HG03442 (cell line): ENCODE results near the gene TULP4.

ENCODE experiments used
- ATAC-seq: cut with Tn5 transposase; IDR thresholded peaks from one replicate; pipeline ENCODE4 v1.9.1; 2021; ENCODE audit warnings: mild to moderate bottlenecking, moderate library complexity; ENCODE audit not compliant: unreplicated experiment

TULP4 gene

DNA sequence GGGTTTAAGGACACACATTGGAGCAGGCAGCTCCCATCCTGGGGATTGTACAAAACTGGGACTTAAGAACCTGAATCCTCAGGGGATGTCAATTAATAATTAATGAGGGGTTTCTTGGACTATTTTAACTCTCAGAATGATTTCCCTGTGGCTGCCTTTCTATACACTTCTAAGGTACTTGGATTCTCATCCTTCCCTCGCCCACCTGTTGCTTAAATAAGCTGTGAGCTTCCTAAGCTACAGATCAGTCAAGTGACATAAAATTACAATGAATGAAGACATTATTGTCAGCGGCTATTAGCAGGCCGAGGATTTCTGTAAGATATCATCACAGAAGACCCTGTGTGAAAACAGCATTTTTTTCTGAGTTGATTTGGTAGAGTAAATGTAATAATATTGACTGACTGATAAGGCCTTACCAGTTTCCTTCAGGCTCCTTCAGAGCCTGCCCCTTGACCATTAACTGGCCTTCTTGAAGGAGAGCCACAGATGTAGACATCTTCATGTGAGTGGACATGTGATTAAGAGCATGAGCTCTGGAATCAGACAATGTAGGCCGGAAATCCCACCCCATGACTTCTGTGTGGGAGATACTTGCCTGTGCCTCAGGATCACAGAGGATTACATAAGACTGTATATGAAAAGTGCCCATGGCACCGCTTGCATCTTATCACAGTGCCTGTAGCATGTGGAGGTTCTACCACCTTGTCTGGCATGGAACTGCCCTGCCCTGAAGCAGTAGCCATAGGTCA is 101.7 kb downstream of the TULP4 start:
- ATAC-seq, result no peak

DNA sequence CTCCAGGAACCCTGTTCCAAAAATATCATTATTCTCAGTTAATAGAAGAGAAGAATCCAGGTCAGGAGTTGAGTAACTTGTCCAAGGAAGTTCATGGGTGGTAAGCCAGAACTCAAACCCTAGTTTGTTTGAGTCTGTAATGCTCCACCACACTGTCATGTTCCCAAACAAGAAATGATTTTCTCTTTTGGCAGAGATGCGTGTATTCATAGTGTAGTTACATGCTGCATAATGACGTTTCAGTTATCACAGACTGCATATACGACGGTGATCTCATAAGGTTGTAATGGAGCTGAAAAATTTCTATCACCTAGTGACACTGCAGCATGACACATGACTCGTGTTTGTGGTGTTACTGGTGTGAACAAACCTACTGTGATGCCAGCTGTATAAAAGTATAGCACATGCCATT is 102.6 kb downstream of the TULP4 start:
- no peak for ATAC-seq

DNA sequence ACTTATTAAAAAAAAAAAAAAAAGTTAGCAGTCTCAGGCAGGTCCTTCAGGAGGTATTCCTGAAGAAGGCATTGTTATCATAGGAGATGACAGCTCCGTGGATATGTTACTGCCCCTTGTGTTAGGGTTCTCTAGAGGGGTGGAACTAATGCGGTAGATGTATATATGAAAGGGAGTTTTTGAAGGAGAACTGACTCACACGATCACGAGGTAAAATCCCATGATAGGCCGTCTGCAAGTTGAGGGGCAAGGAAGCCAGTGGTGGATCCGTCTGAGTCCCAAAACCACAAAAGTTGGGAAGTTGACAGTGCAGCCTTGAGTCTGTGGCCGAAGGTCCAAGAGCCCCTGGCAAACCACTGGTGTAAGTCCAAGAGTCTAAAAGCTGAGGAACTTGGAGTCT is 103.4 kb downstream of the TULP4 start:
- ATAC-seq, result no peak

DNA sequence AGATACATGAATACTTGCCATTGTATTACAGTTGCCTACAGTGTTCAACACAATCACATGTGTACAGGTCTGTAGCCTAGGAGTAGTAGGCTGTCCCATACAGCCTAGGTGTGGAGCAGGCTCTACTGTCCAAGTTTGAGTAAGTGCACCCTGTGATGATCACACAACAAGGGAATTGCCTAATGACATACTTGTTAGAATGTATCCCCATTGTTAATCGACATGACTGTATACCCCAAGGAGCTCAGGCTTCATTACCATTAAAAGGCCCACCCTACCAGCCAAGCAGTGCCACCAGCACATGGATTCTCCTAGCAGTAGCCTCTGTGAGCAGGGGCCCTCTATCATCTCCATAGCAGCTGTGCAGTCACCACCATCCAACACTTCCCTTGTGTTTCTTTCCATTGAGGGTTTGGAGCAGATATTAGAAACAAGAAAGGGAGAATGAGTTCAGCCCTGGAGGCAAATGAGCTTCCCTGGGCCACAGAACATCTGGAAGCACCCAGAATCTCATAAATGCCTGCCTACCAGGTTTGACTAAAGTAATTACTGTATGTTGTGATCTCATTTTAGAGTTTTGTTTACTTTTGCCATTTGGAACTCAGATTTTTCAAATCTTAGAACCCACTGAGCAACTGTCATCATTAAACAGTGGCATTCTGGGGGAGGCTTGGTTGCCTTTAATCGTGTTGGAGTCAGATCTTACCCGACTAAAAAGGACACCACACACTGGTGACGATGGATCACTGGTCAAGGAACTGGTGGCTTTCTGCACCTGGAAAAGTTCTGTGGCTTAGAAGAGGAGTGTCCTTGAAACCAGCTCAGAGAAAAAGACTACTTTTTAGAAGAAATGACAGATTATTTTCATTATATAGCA is 104.9 kb downstream of the TULP4 start:
- no peak for ATAC-seq

DNA sequence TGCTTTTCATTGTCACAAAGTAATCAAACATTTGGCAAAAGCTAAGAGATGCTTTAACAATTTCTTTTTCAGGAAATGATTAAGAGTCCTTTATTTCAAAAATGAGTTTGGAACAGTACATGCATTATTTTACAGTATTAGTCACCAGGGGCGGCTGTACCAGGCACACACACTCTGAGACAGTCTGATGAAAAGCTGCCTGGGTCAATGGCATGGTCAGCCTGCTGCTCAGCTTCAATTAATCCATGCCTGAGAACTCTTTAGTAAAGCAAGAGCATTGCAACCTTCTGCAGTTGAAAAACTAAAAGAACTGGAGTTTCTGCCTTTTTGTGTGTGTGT is 105.5 kb downstream of the TULP4 start:
- ATAC-seq, result no peak

DNA sequence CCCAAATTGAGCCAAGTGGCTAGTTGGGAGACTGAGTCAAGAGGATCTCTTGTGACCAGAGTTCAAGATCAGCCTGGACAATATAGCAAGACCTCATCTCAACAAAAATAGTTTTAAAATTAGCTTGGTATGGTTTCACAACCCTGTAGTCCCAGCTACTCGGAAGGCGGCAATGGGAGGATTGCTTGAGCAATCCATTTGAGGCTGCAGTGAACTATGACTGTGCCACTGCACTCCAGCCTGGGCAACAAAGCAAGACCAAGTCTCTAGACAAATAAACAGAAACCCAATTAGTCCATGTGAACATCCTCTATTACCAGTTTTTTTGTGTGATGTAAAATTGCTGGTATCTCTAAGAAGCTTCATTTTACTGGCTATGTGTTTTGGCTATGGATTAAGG is 106.2 kb downstream of the TULP4 start:
- no peak for ATAC-seq

DNA sequence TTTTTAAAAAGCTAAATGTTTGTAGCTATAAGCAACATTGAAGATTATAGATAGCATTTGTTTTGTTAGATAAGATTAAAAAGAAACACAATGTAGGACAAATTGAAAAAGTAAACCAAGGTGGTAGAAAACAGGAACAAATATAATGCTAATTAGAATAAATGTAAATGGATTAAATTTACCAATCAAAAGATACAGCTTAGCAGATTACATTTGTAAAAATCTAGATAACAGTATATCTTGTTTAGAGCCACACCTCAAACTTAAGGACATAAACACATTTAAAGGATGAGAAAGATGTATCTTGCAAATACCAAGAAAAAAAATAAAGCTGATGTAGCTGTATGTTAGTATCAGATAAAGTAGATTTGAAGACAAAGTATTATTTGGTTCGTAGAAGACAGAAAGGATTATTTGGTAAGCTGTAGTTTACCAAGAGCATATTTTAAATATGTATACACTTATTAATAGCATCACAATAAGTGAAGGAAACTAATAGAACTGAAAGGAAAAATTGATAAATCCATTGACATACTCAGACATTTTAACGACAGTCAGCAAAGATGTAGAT is 107.2 kb downstream of the TULP4 start:
- ATAC-seq, result no peak

DNA sequence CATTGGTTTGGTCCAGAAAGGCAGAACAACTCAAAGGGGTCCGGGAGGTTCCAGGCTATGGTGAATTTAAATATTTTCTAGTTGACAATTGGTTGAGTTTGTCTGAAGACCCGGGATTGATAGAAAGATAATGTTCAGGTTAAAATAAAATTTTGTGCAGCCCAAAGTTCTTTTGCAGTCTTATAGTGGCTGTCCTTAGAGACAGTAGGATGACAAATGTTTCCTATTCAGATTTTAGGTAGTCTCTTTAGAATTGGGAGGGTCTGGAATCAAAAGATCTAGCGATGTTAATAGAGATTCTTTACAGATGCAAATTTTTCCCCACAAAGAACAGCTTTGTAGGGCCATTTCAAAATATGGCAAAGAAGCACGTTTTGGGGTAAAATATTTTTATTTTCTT is 109.1 kb downstream of the TULP4 start:
- no peak for ATAC-seq

DNA sequence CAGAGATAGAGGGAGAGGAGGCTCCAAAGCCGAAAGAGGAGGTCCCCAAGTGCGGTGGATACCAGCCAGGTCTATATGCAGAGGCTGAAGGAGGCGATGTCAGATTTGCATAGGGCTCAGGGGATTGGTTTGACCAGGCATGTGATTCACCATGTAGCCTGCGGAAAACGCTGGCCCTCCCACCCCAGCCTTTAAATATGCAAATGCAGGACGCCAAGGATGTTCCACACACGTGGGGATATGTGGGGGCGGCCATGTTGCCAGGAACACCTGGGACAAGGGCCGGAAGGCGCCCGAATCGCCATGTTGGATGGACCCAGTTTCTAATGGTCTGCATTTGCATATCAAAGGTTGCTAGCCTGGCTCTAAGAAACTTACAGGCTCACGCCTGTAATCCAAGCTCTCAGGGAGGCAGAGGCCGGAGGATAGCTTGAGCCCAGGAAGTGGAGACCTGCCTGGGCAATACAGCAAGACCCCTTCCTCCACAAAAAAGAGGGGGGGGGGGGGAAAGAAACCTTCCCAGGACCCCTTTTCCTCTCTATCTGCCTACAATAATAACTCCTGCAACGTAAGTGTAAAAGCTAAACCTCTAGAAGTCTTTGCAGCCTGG is 110.5 kb downstream of the TULP4 start:
- ATAC-seq, result no peak

DNA sequence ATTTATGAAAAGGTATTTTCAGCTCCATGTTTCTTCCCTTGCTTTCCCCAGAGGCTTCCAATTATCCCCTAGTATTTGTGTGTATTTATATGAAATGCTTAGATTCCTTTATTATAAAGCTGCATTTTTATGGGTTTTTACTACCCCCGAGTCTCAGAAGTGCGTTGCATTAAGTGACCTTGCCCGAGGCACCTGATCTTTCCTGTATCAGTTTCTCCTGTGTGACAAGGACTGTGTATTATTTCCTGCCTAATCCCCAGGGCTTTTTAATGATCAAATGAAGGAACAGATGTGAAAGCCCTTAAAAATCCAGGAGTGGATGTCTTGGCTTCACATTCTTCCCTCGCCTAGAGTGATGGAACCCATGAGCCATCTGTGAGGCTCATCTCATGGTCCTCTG is 118.8 kb downstream of the TULP4 start:
- no peak for ATAC-seq

DNA sequence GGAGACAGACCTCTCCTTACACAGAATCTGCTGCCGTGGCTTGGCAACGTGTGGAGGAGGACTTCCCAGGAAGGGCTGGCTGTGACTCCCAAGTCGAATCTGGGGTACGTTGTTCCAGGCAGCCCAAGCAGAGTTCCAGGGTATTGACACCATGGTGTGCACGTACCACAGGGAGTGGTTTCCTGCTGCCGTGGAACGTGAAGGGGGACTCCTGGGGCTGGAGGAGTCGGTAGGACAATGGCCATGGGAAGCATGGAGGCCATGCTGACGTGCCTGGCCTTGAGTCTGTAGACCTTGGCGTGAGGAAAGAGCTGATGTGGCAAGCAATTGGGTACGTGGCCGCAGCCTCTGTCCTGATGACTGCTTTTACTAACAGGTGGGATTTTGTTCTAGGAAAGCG is 119.3 kb downstream of the TULP4 start:
- ATAC-seq, result no peak

DNA sequence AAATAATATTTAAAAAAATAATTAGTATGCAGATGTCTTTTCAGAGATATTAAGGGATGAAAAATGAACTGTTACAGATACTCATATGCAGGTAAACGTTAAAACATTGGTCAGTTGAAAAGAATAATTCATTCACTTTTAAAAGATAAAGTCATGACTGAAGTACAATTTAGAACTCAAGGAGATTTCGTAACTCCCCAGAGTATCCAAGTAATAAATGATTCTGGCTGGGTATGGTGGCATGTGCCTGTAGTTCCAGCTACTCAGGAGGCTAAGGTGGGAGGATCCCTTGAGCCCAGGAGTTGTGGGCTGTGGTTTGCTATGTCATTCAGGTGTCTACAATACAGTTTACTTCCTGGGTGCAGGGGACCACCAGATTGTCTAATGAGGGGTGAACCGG is 125.3 kb downstream of the TULP4 start:
- no peak for ATAC-seq

DNA sequence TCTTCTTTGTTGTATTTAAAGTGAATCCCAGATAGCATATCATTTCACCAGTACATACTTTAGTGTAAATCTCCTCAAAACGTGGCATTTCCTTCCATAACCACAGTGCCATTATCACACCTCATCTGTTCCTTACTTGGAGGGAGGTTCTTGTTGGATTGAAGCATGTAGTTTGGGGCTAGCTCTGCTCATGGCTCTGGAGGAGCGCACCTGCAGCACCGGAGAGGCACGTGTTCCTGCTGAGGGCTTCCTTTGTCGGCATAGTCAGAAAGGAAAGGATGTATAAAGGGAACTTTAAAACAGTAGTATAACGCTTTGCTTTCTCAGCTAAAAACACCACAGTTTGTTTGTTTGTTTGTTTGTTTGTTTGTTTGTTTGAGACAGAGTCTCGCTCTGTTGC is 126.0 kb downstream of the TULP4 start:
- no peak for ATAC-seq

DNA sequence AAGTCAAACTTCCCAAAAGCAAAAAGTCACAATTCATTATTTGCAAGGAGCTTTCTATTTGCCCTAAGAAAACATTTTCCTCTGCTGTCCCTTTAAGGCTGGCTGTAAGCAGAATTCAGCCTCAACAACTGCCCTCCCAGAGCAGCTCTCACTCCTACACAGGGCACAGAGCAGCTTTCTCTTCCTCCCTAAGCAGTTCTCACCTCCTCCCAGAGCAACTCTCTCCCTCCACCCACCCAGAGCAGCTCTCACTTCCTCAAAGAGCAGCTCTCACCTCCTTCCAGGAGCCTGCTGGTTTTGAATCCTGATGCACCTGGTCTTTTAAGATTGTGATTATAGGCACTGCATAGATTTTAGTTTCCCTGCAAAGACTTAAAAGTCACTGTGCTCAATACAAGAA is 127.0 kb downstream of the TULP4 start:
- ATAC-seq, result peak; percentile 99

DNA sequence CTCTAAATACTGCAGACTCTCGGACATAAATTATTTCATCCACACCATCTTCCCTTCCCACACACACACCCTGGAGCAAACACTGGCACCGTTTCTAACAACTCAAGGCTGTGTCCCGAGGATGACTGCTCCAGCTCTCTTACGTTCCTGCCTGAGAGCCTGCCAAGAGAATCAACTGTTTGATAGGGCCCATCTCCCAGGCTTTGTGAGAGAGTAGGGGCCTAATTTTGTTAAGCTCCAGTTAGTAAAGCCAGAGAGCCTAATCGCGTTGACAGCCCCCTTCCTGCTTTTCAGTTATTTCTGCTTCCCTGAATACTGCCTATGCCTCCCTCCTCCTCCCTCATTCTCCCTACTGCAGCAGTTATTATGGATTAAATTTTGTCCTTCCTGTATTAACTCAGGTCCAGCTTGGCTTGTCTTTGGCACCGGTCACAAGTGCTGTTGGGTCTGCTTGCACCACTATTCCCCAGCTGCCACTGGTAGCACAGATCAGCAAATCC is 129.5 kb downstream of the TULP4 start:
- ATAC-seq, result no peak

DNA sequence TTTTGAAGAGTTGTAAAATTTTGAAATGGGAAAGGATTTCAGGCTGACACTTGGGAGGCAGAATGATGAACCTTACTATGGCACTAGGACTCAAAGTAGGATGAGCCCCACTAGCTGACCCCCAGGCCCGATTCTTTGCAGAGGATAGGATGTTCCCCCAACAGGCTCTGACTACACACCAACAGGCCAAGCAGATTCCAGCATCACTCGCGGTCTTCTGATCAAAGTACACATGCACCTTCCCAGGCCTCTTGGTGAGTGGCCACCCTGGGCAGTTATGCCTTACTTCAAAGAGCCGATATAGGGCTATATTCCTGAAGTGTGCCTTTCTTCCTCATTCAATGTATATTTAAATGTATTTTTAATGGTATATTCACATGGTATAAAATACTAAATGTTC is 130.0 kb downstream of the TULP4 start:
- ATAC-seq, result no peak

DNA sequence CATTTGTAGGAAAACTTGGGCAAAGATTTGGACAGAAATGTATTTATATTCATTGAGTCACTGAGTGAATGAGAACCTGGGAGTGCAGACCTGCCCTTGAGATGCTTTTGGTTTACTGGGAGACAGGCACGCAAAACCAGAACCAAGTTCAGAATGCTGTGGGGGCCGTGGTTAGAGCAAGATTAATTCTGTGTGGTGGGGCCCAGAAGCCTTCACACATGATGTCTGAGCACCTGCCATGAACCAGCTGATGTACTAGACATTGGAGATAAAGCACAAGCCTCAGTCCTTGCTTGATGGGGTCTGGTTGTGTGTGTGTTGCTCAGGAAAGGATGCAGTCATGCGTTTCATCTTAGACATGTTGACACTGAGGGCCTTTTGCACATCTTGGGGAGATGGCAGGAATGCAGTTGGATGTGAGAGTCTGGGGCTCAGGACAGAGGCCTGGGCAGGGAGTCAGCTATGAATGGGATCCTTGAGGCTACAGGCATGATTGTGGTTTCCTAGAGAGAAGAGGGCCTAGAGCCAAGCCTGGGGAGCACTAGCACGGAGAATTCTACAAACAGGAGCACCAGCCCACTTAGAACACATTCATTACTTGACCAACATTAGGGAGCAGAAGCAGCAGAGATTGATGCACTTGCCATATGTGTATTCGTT is 133.3 kb downstream of the TULP4 start:
- ATAC-seq, result no peak

DNA sequence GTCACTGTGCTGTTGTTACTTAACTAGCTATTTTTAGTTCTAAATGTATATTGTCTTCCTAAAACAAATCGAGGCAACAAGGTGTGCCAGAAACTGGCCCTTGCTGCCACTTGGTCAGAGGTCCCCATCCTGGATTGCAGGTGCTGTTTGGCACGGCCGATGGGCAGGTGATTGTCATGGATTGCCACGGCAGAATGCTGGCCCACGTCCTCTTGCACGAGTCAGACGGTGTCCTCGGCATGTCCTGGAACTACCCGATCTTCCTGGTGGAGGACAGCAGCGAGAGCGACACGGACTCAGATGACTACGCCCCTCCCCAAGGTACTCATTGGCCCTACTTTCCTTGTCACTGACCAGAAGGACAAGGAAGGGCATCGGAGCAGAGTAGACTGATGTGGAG is 136.6 kb downstream of the TULP4 start:
- ATAC-seq, result no peak

DNA sequence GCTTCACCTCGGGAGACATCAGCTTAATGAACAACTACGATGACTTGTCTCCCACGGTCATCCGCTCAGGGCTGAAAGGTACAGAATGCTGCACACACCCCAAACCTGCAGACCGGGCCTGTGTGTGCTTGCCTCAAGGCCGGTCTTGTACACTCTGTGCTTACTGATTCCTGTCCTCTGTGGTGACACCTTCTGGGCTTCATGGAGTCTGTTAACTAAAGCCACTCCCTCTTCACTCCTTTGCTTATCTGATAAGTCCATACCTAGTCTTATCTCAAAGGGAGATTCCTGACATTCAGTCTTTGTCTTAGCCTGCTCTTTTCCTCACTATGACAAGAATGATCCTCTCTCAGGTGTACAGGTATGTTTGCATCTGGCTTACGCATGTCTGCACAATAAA is 139.9 kb downstream of the TULP4 start:
- no peak for ATAC-seq

DNA sequence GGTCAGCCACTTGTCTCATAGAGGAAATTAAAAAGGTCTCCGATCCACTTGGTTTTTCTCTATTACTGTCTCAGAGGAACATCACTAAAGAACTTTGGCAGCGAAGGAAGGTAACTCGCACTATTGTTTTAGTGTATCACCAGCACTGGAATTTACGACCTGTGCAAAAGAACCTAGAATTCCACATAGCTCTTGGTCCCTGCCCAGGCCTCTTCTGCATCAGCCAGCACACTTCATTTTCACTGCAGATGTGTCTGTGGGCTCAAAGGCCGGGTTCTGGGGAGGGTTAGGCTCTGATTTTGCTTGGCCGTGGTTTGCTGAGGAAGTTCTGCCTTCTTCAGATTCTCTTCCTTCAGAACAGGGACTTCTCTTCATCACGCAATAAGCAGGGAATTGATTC is 144.9 kb downstream of the TULP4 start:
- no peak for ATAC-seq
